Gastroesophageal sphincter (tissue), 3 donors: Measurements from ENCODE around the gene CEP44.
"Not testable (repeated sequence)": the region's sequence is repeated elsewhere in the genome, so short reads cannot be mapped to it uniquely, and the experiment has no call there.

Experiments
- CTCF ChIP-seq, 4 experiments: fragments of 200-600 bp in 2 of 4; fragments of 450-650 bp in 2 of 4; sonication (generic) in 1 of 4; IDR thresholded peaks; one replicate each; pipeline ENCODE4 v1.5.1; 2017 to 2019; ENCODE audit warnings: antibody characterized with exemption in 4 of 4, mild to moderate bottlenecking in 2 of 4, moderate library complexity in 2 of 4
- POLR2A ChIP-seq, 2 donors: fragments of 450-650 bp; IDR thresholded peaks; one replicate each; pipeline ENCODE4 v1.6.1; 2017; ENCODE audit warnings: antibody characterized with exemption in 2 of 2, mild to moderate bottlenecking in 2 of 2, moderate library complexity in 1 of 2
- POLR2AphosphoS5 ChIP-seq: sonication (generic); formaldehyde crosslinking; IDR thresholded peaks from one replicate; pipeline ENCODE4 v1.6.1; 2017; ENCODE audit warnings: antibody characterized with exemption

- not testable (repeated sequence) for TF ChIP-seq POLR2A (IDR thresholded peaks at IDR 0.05); POLR2AphosphoS5; CTCF (IDR thresholded peaks at IDR 0.05)
These were observed 96.5 kb downstream of the CEP44 start for GRCh38 chr4:174380206-174380605.
